Stomach (tissue), 4 donors: ENCODE measurements around the gene HEATR5B.
"Not testable (repeated sequence)": the region's sequence is repeated elsewhere in the genome, so short reads cannot be mapped to it uniquely, and the experiment has no call there.

Experiments used
- POLR2A ChIP-seq, 4 donors: fragments of 450-650 bp; IDR thresholded peaks; one replicate each; pipeline ENCODE4 v1.6.1; 2016; ENCODE audit warnings: antibody characterized with exemption in 4 of 4, control low read depth in 2 of 4, mild to moderate bottlenecking in 1 of 4, moderate library complexity in 1 of 4
- POLR2AphosphoS5 ChIP-seq, 3 donors: sonication (generic); formaldehyde crosslinking; IDR thresholded peaks; one replicate each; pipeline ENCODE4 v1.6.1; 2016; ENCODE audit warnings: antibody characterized with exemption in 3 of 3
- TF ChIP-seq, protein P1 (sequence below), 7 experiments: fragments of 450-650 bp in 4 of 7; fragments of 200-600 bp in 3 of 7; sonication (generic) in 3 of 7; IDR thresholded peaks; one replicate each; pipeline ENCODE4 v1.5.1; 2016 to 2019; ENCODE audit warnings: antibody characterized with exemption in 7 of 7, control low read depth in 2 of 7, mild to moderate bottlenecking in 1 of 7

DNA sequence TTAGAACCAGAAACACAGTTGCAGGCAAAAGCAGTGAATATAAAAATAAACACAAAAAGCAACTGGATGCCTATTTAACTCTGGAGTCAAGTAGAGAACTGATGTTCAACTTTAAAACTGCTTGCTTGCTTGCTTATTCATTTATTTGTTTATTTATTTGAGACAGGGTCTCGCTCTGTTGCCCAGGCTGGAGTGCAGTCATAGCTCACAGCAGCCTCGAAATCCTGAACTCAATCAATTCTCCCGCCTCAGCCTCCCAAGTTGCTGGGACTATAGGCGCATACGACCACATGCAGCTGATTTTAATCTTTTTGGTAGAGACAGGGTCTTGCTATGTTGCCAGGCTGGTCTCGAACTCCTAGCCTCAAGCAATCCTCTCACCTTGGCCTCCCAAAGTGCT lies 152.5 kb downstream of the HEATR5B start:
- TF ChIP-seq POLR2A, POLR2AphosphoS5 (IDR thresholded peaks at IDR 0.05): not testable (repeated sequence)
- TF ChIP-seq, protein P1, sequence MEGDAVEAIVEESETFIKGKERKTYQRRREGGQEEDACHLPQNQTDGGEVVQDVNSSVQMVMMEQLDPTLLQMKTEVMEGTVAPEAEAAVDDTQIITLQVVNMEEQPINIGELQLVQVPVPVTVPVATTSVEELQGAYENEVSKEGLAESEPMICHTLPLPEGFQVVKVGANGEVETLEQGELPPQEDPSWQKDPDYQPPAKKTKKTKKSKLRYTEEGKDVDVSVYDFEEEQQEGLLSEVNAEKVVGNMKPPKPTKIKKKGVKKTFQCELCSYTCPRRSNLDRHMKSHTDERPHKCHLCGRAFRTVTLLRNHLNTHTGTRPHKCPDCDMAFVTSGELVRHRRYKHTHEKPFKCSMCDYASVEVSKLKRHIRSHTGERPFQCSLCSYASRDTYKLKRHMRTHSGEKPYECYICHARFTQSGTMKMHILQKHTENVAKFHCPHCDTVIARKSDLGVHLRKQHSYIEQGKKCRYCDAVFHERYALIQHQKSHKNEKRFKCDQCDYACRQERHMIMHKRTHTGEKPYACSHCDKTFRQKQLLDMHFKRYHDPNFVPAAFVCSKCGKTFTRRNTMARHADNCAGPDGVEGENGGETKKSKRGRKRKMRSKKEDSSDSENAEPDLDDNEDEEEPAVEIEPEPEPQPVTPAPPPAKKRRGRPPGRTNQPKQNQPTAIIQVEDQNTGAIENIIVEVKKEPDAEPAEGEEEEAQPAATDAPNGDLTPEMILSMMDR (IDR thresholded peaks at IDR 0.05): not testable (repeated sequence)
